IgD-negative memory B cell (primary cell): Measurements from ENCODE around the gene GNAI3. TPM values are rescaled to one million over a fixed set of nuclear protein-coding genes. Genes with fewer than 3 reads are reported as not detected.
A peak's percentile ranks its signal among the peaks of the same experiment; 100 is the strongest.

Experiments used
- H3K27ac Mint-ChIP-seq, 3 donors: one replicate each; pipeline ENCODE4 v1.8.0; 2020 to 2022; ENCODE audit warnings: mild to moderate bottlenecking in 3 of 3, mixed read lengths in 3 of 3, moderate library complexity in 1 of 3
- H3K27me3 Mint-ChIP-seq: one replicate; pipeline ENCODE4 v1.8.0; 2021; ENCODE audit warnings: mixed read lengths
- H3K36me3 Mint-ChIP-seq: one replicate; pipeline ENCODE4 v1.8.0; 2020; ENCODE audit warnings: mild to moderate bottlenecking, mixed read lengths
- H3K4me1 Mint-ChIP-seq, 3 donors: one replicate each; pipeline ENCODE4 v1.8.0; 2020 to 2022; ENCODE audit warnings: mixed read lengths in 3 of 3, mild to moderate bottlenecking in 1 of 3
- H3K4me3 Mint-ChIP-seq, 4 donors: one replicate each; pipeline ENCODE4 v1.8.0; 2020 to 2022; ENCODE audit warnings: mild to moderate bottlenecking in 4 of 4, mixed read lengths in 4 of 4, moderate library complexity in 3 of 4
- H3K9me3 Mint-ChIP-seq, 3 donors: one replicate each; pipeline ENCODE4 v1.8.0; 2020 to 2021; ENCODE audit warnings: mixed read lengths in 3 of 3, mild to moderate bottlenecking in 1 of 3
- polyA plus RNA-seq: library from polyadenylated mRNA; unstranded; fragments of 300-500 nt; fragmentation: Illumina TruSeq; gene quantifications from one replicate; pipeline ENCODE4 v1.2.3, GENCODE V29; 2021

Gene GNAI3
- polyA plus RNA-seq, 1 donor from 2014 or later: 8.1 TPM

GRCh38 chr1:109514846-109515245, 33.6 kb upstream of the GNAI3 start:
- Mint-ChIP-seq H3K27ac (no peak overlapping the region), H3K36me3 (no peaks in the 10 kb centered on the region), H3K9me3 (no peaks in the 10 kb centered on the region), H3K27me3 (peaks cover 6% of the 10 kb centered on the region), H3K4me3 (no peak overlapping the region), H3K4me1 (peaks cover 0 to 4% (median 3%) of the 10 kb centered on the region in 3 donors)

- Mint-ChIP-seq H3K27me3 (peaks cover 5% of the 10 kb centered on the region), H3K4me3 (no peak overlapping the region), H3K4me1 (peaks cover 0 to 2% (median 0%) of the 10 kb centered on the region in 3 donors), H3K36me3 (no peaks in the 10 kb centered on the region), H3K9me3 (no peaks in the 10 kb centered on the region), H3K27ac (no peak overlapping the region)
Measured at GRCh38 chr1:109516872-109517271, 31.5 kb upstream of the GNAI3 start.

GRCh38 chr1:109517337-109517736, 31.1 kb upstream of the GNAI3 start:
- Mint-ChIP-seq H3K4me1 (peaks cover 0 to 2% (median 0%) of the 10 kb centered on the region in 3 donors), H3K27ac (no peak overlapping the region), H3K9me3 (no peaks in the 10 kb centered on the region), H3K36me3 (no peaks in the 10 kb centered on the region), H3K27me3 (peaks cover 7% of the 10 kb centered on the region), H3K4me3 (no peak overlapping the region)

- Mint-ChIP-seq H3K27me3 (peaks cover 10% of the 10 kb centered on the region), H3K4me1 (no peaks in the 10 kb centered on the region), H3K9me3 (no peaks in the 10 kb centered on the region), H3K36me3 (no peaks in the 10 kb centered on the region), H3K4me3 (no peak overlapping the region), H3K27ac (no peak overlapping the region)
Measured at GRCh38 chr1:109521002-109521951, 27.1 kb upstream of the GNAI3 start.

GRCh38 chr1:109522026-109522425, 26.4 kb upstream of the GNAI3 start:
- Mint-ChIP-seq H3K27me3 (peaks cover 10% of the 10 kb centered on the region), H3K36me3 (no peaks in the 10 kb centered on the region), H3K27ac (no peak overlapping the region), H3K4me3 (no peak overlapping the region), H3K9me3 (no peaks in the 10 kb centered on the region), H3K4me1 (peaks cover 0 to 1% (median 0%) of the 10 kb centered on the region in 3 donors)

- H3K27ac Mint-ChIP-seq: no peak overlapping the region
- H3K27me3 Mint-ChIP-seq: peaks cover 12% of the 10 kb centered on the region
- H3K9me3 Mint-ChIP-seq: no peaks in the 10 kb centered on the region
- no peaks in the 10 kb centered on the region for H3K36me3 Mint-ChIP-seq
- peaks cover 0 to 6% (median 0%) of the 10 kb centered on the region in 3 donors for H3K4me1 Mint-ChIP-seq
- no peak overlapping the region for H3K4me3 Mint-ChIP-seq
Measured at GRCh38 chr1:109523706-109524105, 24.7 kb upstream of the GNAI3 start.

GRCh38 chr1:109527098-109527811, 21.2 kb upstream of the GNAI3 start:
- Mint-ChIP-seq H3K4me3 (no peak overlapping the region), H3K4me1 (peaks cover 0 to 6% (median 2%) of the 10 kb centered on the region in 3 donors), H3K27ac (no peak overlapping the region), H3K27me3 (peaks cover 7% of the 10 kb centered on the region), H3K9me3 (no peaks in the 10 kb centered on the region), H3K36me3 (no peaks in the 10 kb centered on the region)

GRCh38 chr1:109527846-109528695, 20.3 kb upstream of the GNAI3 start:
- no peak overlapping the region for H3K4me3 Mint-ChIP-seq
- no peaks in the 10 kb centered on the region for H3K9me3 Mint-ChIP-seq
- H3K36me3 Mint-ChIP-seq: no peaks in the 10 kb centered on the region
- H3K27me3 Mint-ChIP-seq: peaks cover 6% of the 10 kb centered on the region
- H3K4me1 Mint-ChIP-seq: peaks cover 2 to 10% (median 5%) of the 10 kb centered on the region in 3 donors
- no peak overlapping the region for H3K27ac Mint-ChIP-seq

GRCh38 chr1:109528712-109529111, 19.7 kb upstream of the GNAI3 start:
- Mint-ChIP-seq H3K27ac (no peak overlapping the region), H3K4me3 (no peak overlapping the region), H3K4me1 (peaks cover 2 to 10% (median 5%) of the 10 kb centered on the region in 3 donors), H3K36me3 (no peaks in the 10 kb centered on the region), H3K27me3 (peaks cover 6% of the 10 kb centered on the region), H3K9me3 (no peaks in the 10 kb centered on the region)

GRCh38 chr1:109529881-109530456, 18.4 kb upstream of the GNAI3 start:
- Mint-ChIP-seq H3K4me1 (peaks cover 2 to 10% (median 5%) of the 10 kb centered on the region in 3 donors), H3K4me3 (peak overlapping the region in 1 of 4 donors; percentile 65), H3K36me3 (no peaks in the 10 kb centered on the region), H3K27ac (peak overlapping the region in 1 of 3 donors; percentile 80), H3K27me3 (peaks cover 6% of the 10 kb centered on the region), H3K9me3 (no peaks in the 10 kb centered on the region)

- peak overlapping the region in 1 of 4 donors; percentile 76 for H3K4me3 Mint-ChIP-seq
- peaks cover 4% of the 10 kb centered on the region for H3K27me3 Mint-ChIP-seq
- peaks cover 2 to 10% (median 5%) of the 10 kb centered on the region in 3 donors for H3K4me1 Mint-ChIP-seq
Measured at GRCh38 chr1:109530457-109531087, 17.8 kb upstream of the GNAI3 start.

GRCh38 chr1:109531380-109531779, 17.0 kb upstream of the GNAI3 start:
- Mint-ChIP-seq H3K9me3 (no peaks in the 10 kb centered on the region), H3K27ac (peak overlapping the region in 1 of 3 donors; percentile 67), H3K27me3 (peaks cover 2% of the 10 kb centered on the region), H3K36me3 (no peaks in the 10 kb centered on the region), H3K4me1 (peaks cover 2 to 10% (median 5%) of the 10 kb centered on the region in 3 donors), H3K4me3 (peak overlapping the region in 1 of 4 donors; percentile 76)

More at GRCh38 chr1:109530457-109531087, 17.8 kb upstream of the GNAI3 start:
- no peaks in the 10 kb centered on the region for H3K9me3 Mint-ChIP-seq
- no peaks in the 10 kb centered on the region for H3K36me3 Mint-ChIP-seq
- H3K27ac Mint-ChIP-seq: peak overlapping the region in 1 of 3 donors; percentile 80

GRCh38 chr1:109531826-109532364, 16.5 kb upstream of the GNAI3 start:
- H3K27ac Mint-ChIP-seq: peak overlapping the region in 1 of 3 donors; percentile 67
- no peaks in the 10 kb centered on the region for H3K9me3 Mint-ChIP-seq
- peak overlapping the region in 3 of 4 donors; percentile 77 to 95 (median 94) for H3K4me3 Mint-ChIP-seq
- peaks cover 2% of the 10 kb centered on the region for H3K27me3 Mint-ChIP-seq
- no peaks in the 10 kb centered on the region for H3K36me3 Mint-ChIP-seq
- H3K4me1 Mint-ChIP-seq: peaks cover 2 to 9% (median 5%) of the 10 kb centered on the region in 3 donors
